HepG2 (cell line): ENCODE results near the gene CTNNA1.

Source experiments
- CENPBD1 ChIP-seq: sonication (generic); formaldehyde crosslinking; IDR thresholded peaks from 2 replicates; pipeline ENCODE4 v1.8.0; 2022; ENCODE audit warnings: missing genetic modification reagents, low read depth, mild to moderate bottlenecking, borderline replicate concordance
- CTCF ChIP-seq: sonication (generic); formaldehyde crosslinking; IDR thresholded peaks from 2 replicates; pipeline ENCODE4 v1.5.0; 2020; ENCODE audit warnings: mild to moderate bottlenecking, missing genetic modification reagents, moderate library complexity
- E2F2 ChIP-seq: sonication (generic); formaldehyde crosslinking; IDR thresholded peaks from 2 replicates; pipeline ENCODE4 v1.4.0; 2020; ENCODE audit warnings: missing genetic modification reagents, borderline replicate concordance
- ELF1 ChIP-seq: sonication (generic); formaldehyde crosslinking; IDR thresholded peaks from 2 replicates; pipeline ENCODE4 v1.4.0; 2020; ENCODE audit warnings: missing genetic modification reagents
- FOXA1 ChIP-seq, 2 experiments: fragments of 450-650 bp in 1 of 2; sonication (generic) in 1 of 2; formaldehyde crosslinking in 1 of 2; IDR thresholded peaks; 2 replicates each; pipeline versions ENCODE4 v1.4.0 to v1.6.1; 2016 to 2020; ENCODE audit warnings: missing genetic modification reagents in 1 of 2
- ISL2 ChIP-seq: sonication (generic); formaldehyde crosslinking; IDR thresholded peaks from 2 replicates; pipeline ENCODE4 v1.5.0; 2020; ENCODE audit warnings: missing genetic modification reagents
- SETDB1 ChIP-seq: sonication (generic); formaldehyde crosslinking; IDR thresholded peaks from 2 replicates; pipeline ENCODE4 v1.5.1; 2020; ENCODE audit warnings: missing genetic modification reagents, mild to moderate bottlenecking, borderline replicate concordance
- ZNF24 ChIP-seq: fragments of 450-650 bp; IDR thresholded peaks from 2 replicates; pipeline ENCODE4 v1.6.1; 2017; ENCODE audit warnings: antibody characterized with exemption, mild to moderate bottlenecking
- TF ChIP-seq, protein P1 (sequence below): sonication (generic); formaldehyde crosslinking; IDR thresholded peaks from 2 replicates; pipeline ENCODE4 v1.4.0; 2020; ENCODE audit warnings: missing genetic modification reagents

DNA sequence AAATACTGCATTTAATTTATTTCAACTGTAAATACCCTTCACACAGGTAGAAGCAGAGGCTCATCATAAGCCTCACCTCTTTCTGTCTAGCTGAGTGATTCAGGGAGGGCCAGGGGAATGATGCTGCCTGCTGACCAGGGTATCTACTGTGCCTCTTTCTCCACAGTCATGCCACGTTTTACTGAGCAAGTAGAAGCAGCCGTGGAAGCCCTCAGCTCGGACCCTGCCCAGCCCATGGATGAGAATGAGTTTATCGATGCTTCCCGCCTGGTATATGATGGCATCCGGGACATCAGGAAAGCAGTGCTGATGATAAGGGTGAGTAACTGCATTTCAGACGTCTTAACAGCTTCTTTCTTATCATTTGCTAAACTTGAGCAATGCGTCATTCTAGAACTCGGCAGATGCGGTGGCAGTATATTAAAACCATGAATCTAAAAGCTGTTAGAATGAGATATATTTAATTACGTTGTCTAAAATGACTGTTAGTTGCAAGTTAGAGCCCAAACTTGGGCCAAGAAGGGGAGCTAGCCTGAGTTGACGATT, 171.9 kb downstream of the CTNNA1 start:
- TF ChIP-seq ZNF24: no peak
- TF ChIP-seq ISL2 (CRISPR knock-in tag): no peak
- TF ChIP-seq FOXA1 (IDR thresholded peaks at IDR 0.05): no peak
- TF ChIP-seq FOXA1 (CRISPR knock-in tag; IDR thresholded peaks at IDR 0.05): no peak
- no peak for TF ChIP-seq CTCF
- no peak for TF ChIP-seq E2F2 (CRISPR knock-in tag)
- no peak for TF ChIP-seq ELF1
- TF ChIP-seq SETDB1 (CRISPR knock-in tag): no peak
- TF ChIP-seq, protein P1, sequence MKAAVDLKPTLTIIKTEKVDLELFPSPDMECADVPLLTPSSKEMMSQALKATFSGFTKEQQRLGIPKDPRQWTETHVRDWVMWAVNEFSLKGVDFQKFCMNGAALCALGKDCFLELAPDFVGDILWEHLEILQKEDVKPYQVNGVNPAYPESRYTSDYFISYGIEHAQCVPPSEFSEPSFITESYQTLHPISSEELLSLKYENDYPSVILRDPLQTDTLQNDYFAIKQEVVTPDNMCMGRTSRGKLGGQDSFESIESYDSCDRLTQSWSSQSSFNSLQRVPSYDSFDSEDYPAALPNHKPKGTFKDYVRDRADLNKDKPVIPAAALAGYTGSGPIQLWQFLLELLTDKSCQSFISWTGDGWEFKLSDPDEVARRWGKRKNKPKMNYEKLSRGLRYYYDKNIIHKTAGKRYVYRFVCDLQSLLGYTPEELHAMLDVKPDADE (CRISPR knock-in tag): no peak
- no peak for TF ChIP-seq CENPBD1 (CRISPR knock-in tag)
